K562 (cell line): ENCODE results near the gene MLN. TPM values are rescaled to one million over a fixed set of nuclear protein-coding genes. Genes with fewer than 3 reads are reported as not detected.

Experiments used
- CREB5 ChIP-seq: fragments of 250-450 bp; sonication (Bioruptor Pico); IDR thresholded peaks from 2 replicates; pipeline ENCODE4 v1.5.0; 2020; ENCODE audit warnings: mild to moderate bottlenecking
- ELF4 ChIP-seq: fragments of 450-650 bp; formaldehyde crosslinking; IDR thresholded peaks from 2 replicates; pipeline ENCODE4 v1.4.0; 2022; ENCODE audit warnings: missing genetic modification characterization
- FOXA3 ChIP-seq, 2 experiments: fragments of 450-650 bp in 1 of 2; sonication (generic) in 1 of 2; formaldehyde crosslinking; IDR thresholded peaks in 1 of 2; conservative IDR thresholded peaks in 1 of 2; 2 replicates each; pipeline versions ENCODE4 v1.4.0 to v1.8.0; 2020 to 2022; ENCODE audit warnings: mild to moderate bottlenecking in 2 of 2, missing genetic modification reagents in 1 of 2
- POLR2G ChIP-seq: fragments of 200-400 bp; formaldehyde crosslinking; IDR thresholded peaks from 2 replicates; pipeline ENCODE4 v1.6.1; 2017; ENCODE audit warnings: low read depth, mild to moderate bottlenecking, antibody characterized with exemption, low read length, moderate library complexity
- POU5F1 ChIP-seq: fragments of 150-350 bp; IDR thresholded peaks from 2 replicates; pipeline ENCODE4 v1.6.1; 2014; ENCODE audit warnings: borderline replicate concordance, low read length, low read depth, mild to moderate bottlenecking; ENCODE audit not compliant: partially characterized antibody
- PRMT5 ChIP-seq: sonication (generic); formaldehyde crosslinking; IDR thresholded peaks from 2 replicates; pipeline ENCODE4 v1.5.0; 2020; ENCODE audit warnings: missing genetic modification reagents
- RBM34 ChIP-seq: fragments of 200-400 bp; formaldehyde crosslinking; IDR thresholded peaks from 2 replicates; pipeline ENCODE4 v1.6.1; 2018; ENCODE audit warnings: low read length, borderline replicate concordance; ENCODE audit not compliant: insufficient read depth
- TAF15 ChIP-seq: fragments of 200-400 bp; formaldehyde crosslinking; IDR thresholded peaks from 2 replicates; pipeline ENCODE4 v1.6.1; 2017; ENCODE audit warnings: mild to moderate bottlenecking, low read depth, low read length, moderate library complexity
- ZKSCAN1 ChIP-seq: fragments of 150-350 bp; IDR thresholded peaks from 2 replicates; pipeline ENCODE4 v1.6.1; 2016; ENCODE audit warnings: low read depth, low read length
- ZNF644 ChIP-seq: fragments of 200-800 bp; sonication (Bioruptor generic); IDR thresholded peaks from 2 replicates; pipeline ENCODE4 v1.6.1; 2016; ENCODE audit warnings: low read depth, missing genetic modification characterization, missing compliant biosample characterization
- ZNF695 ChIP-seq: fragments of 450-650 bp; formaldehyde crosslinking; IDR thresholded peaks from 2 replicates; pipeline ENCODE4 v1.4.0; 2020; ENCODE audit warnings: mild to moderate bottlenecking, moderate library complexity
- polyA plus RNA-seq, 8 experiments: library from polyadenylated mRNA; depleted of rRNA in 4 of 8; stranded (reverse) in 5 of 8; unstranded in 3 of 8; fragments of >200 nt; fragmentation: Nextera tagmentation in 2 of 8; fragmentation: Illumina TruSeq in 1 of 8; extraction: Ambion mirVana in 2 of 8; extraction: Trizol in 1 of 8; gene quantifications; 2 replicates each; pipeline versions ENCODE4 v1.2.1 to v1.2.3, GENCODE V29; 2011 to 2014; ENCODE audit warnings: inconsistent platforms in 1 of 8, missing spikeins in 1 of 8
- total RNA-seq, 7 experiments: library from RNA; depleted of rRNA in 6 of 7; stranded (reverse); fragments of >200 nt in 6 of 7; fragmentation: Illumina TruSeq in 2 of 7; extraction: Trizol in 2 of 7; gene quantifications; 2 replicates each; pipeline versions ENCODE4 v1.2.1 to v1.2.3, GENCODE V29; 2011 to 2021; ENCODE audit warnings: low replicate concordance in 1 of 7
- TF ChIP-seq, protein P1 (sequence below): fragments of 450-650 bp; IDR thresholded peaks from 2 replicates; pipeline ENCODE4 v1.7.1; 2018; ENCODE audit warnings: mild to moderate bottlenecking, low read depth; ENCODE audit not compliant: partially characterized antibody
- TF ChIP-seq, protein P2 (sequence below): fragments of 250-450 bp; sonication (Bioruptor Pico); IDR thresholded peaks from 2 replicates; pipeline ENCODE4 v1.4.0; 2020; ENCODE audit warnings: mild to moderate bottlenecking, moderate library complexity
- TF ChIP-seq, protein P3 (sequence below): sonication (generic); formaldehyde crosslinking; IDR thresholded peaks from 2 replicates; pipeline ENCODE4 v1.8.1; 2023; ENCODE audit warnings: mild to moderate bottlenecking, missing genetic modification reagents

The MLN gene
- total and polyA plus RNA-seq, 9 of the 15 experiments (the other 6 are each of a cell fraction or from before 2014, with no cell fraction given): not detected

GRCh38 chr6:33788694-33789549, 14.9 kb downstream of the MLN start, which contains the start of gene LEMD2 (continued):
- TF ChIP-seq PRMT5 (CRISPR knock-in tag) (no peak), TAF15 (no peak), ELF4 (CRISPR knock-in tag) (peak; percentile 97), FOXA3 (CRISPR knock-in tag; conservative IDR thresholded peaks at IDR 0.05 in 1 of 2, IDR thresholded peaks at IDR 0.05 in 1 of 2) (no peak; a peak in 1 of 4 replicates), ZNF695 (CRISPR knock-in tag) (no peak), POU5F1 (peak; percentile 39), ZKSCAN1 (no peak; the same call in 1 of the 2 replicates), ZNF644 (peak; percentile 99), RBM34 (no peak), POLR2G (peak; percentile 90), CREB5 (CRISPR knock-in tag) (no peak)
- TF ChIP-seq, protein P1, sequence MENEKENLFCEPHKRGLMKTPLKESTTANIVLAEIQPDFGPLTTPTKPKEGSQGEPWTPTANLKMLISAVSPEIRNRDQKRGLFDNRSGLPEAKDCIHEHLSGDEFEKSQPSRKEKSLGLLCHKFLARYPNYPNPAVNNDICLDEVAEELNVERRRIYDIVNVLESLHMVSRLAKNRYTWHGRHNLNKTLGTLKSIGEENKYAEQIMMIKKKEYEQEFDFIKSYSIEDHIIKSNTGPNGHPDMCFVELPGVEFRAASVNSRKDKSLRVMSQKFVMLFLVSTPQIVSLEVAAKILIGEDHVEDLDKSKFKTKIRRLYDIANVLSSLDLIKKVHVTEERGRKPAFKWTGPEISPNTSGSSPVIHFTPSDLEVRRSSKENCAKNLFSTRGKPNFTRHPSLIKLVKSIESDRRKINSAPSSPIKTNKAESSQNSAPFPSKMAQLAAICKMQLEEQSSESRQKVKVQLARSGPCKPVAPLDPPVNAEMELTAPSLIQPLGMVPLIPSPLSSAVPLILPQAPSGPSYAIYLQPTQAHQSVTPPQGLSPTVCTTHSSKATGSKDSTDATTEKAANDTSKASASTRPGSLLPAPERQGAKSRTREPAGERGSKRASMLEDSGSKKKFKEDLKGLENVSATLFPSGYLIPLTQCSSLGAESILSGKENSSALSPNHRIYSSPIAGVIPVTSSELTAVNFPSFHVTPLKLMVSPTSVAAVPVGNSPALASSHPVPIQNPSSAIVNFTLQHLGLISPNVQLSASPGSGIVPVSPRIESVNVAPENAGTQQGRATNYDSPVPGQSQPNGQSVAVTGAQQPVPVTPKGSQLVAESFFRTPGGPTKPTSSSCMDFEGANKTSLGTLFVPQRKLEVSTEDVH: peak; percentile 80
- TF ChIP-seq, protein P2, sequence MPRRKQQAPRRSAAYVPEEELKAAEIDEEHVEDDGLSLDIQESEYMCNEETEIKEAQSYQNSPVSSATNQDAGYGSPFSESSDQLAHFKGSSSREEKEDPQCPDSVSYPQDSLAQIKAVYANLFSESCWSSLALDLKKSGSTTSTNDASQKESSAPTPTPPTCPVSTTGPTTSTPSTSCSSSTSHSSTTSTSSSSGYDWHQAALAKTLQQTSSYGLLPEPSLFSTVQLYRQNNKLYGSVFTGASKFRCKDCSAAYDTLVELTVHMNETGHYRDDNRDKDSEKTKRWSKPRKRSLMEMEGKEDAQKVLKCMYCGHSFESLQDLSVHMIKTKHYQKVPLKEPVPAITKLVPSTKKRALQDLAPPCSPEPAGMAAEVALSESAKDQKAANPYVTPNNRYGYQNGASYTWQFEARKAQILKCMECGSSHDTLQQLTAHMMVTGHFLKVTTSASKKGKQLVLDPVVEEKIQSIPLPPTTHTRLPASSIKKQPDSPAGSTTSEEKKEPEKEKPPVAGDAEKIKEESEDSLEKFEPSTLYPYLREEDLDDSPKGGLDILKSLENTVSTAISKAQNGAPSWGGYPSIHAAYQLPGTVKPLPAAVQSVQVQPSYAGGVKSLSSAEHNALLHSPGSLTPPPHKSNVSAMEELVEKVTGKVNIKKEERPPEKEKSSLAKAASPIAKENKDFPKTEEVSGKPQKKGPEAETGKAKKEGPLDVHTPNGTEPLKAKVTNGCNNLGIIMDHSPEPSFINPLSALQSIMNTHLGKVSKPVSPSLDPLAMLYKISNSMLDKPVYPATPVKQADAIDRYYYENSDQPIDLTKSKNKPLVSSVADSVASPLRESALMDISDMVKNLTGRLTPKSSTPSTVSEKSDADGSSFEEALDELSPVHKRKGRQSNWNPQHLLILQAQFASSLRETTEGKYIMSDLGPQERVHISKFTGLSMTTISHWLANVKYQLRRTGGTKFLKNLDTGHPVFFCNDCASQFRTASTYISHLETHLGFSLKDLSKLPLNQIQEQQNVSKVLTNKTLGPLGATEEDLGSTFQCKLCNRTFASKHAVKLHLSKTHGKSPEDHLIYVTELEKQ (CRISPR knock-in tag): no peak
- TF ChIP-seq, protein P3, sequence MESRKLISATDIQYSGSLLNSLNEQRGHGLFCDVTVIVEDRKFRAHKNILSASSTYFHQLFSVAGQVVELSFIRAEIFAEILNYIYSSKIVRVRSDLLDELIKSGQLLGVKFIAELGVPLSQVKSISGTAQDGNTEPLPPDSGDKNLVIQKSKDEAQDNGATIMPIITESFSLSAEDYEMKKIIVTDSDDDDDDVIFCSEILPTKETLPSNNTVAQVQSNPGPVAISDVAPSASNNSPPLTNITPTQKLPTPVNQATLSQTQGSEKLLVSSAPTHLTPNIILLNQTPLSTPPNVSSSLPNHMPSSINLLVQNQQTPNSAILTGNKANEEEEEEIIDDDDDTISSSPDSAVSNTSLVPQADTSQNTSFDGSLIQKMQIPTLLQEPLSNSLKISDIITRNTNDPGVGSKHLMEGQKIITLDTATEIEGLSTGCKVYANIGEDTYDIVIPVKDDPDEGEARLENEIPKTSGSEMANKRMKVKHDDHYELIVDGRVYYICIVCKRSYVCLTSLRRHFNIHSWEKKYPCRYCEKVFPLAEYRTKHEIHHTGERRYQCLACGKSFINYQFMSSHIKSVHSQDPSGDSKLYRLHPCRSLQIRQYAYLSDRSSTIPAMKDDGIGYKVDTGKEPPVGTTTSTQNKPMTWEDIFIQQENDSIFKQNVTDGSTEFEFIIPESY (CRISPR knock-in tag): peak; percentile 58; the same call in 1 of the 2 replicates
